ENCODE measurements around the gene ITGA11.

Gene ITGA11

GRCh38 chr15:68434021-68434420, 2.1 kb upstream of the ITGA11 start:
- no peak for ATAC-seq
- TF ChIP-seq TCF4 (CRISPR knock-in tag; IDR thresholded peaks at IDR 0.05; ENCODE audit: borderline replicate concordance), result no peak
- TF ChIP-seq, protein P1, sequence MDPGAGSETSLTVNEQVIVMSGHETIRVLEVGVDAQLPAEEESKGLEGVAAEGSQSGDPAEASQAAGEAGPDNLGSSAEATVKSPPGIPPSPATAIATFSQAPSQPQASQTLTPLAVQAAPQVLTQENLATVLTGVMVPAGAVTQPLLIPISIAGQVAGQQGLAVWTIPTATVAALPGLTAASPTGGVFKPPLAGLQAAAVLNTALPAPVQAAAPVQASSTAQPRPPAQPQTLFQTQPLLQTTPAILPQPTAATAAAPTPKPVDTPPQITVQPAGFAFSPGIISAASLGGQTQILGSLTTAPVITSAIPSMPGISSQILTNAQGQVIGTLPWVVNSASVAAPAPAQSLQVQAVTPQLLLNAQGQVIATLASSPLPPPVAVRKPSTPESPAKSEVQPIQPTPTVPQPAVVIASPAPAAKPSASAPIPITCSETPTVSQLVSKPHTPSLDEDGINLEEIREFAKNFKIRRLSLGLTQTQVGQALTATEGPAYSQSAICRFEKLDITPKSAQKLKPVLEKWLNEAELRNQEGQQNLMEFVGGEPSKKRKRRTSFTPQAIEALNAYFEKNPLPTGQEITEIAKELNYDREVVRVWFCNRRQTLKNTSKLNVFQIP (CRISPR knock-in tag; IDR thresholded peaks at IDR 0.05; ENCODE audit: borderline replicate concordance, low read depth), result no peak
- TF ChIP-seq TSHZ2 (CRISPR knock-in tag; IDR thresholded peaks at IDR 0.05), result no peak
- no peak for TF ChIP-seq PPARA (CRISPR knock-in tag; IDR thresholded peaks at IDR 0.05; ENCODE audit: borderline replicate concordance)
- no peak for TF ChIP-seq BACH2 (CRISPR knock-in tag; IDR thresholded peaks at IDR 0.05; ENCODE audit: borderline replicate concordance)
- TF ChIP-seq ESRRG (CRISPR knock-in tag; IDR thresholded peaks at IDR 0.05), result no peak
- TF ChIP-seq ZNF565 (CRISPR knock-in tag; conservative IDR thresholded peaks at IDR 0.05; ENCODE audit: low read depth), result no peak
- TF ChIP-seq ZFP3 (CRISPR knock-in tag; IDR thresholded peaks at IDR 0.05), result no peak

DNA sequence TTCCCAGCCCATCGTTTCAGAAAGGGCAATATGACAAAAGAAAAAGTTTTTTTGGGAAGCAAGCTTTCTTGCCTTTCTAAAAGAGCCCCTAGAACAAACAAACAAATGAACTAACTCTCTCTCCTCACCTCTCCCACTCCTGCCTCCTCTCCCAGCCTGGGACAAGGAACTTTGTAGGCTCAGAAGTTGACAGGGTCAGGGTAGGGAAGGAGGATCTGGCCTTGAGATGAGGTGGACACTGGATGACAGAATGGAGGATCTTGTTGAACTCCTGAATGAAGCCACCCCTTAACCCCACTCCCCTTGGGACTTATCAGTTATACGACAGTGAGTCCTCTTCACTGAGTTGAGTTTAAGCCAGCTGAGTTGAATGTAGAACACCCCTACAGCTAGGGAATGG, 1.6 kb upstream of the ITGA11 start:
- no peak for TF ChIP-seq OSR1 (CRISPR knock-in tag; IDR thresholded peaks at IDR 0.05)
- TF ChIP-seq, protein P1 (CRISPR knock-in tag; IDR thresholded peaks at IDR 0.05; ENCODE audit: borderline replicate concordance, low read depth), result no peak
- TF ChIP-seq ARNTL (CRISPR knock-in tag; IDR thresholded peaks at IDR 0.05; ENCODE audit: borderline replicate concordance, low read depth), result no peak
- no peak for TF ChIP-seq ZNF70 (CRISPR knock-in tag; IDR thresholded peaks at IDR 0.05)
- TF ChIP-seq CSDC2 (CRISPR knock-in tag; IDR thresholded peaks at IDR 0.05), result no peak
- no peak for TF ChIP-seq ISL1 (CRISPR knock-in tag; IDR thresholded peaks at IDR 0.05)
- no peak for TF ChIP-seq ESRRG (CRISPR knock-in tag; IDR thresholded peaks at IDR 0.05)
- TF ChIP-seq TSHZ2 (CRISPR knock-in tag; IDR thresholded peaks at IDR 0.05), result no peak
- TF ChIP-seq GLIS3 (CRISPR knock-in tag; IDR thresholded peaks at IDR 0.05), result no peak
- TF ChIP-seq SNAI2 (CRISPR knock-in tag; IDR thresholded peaks at IDR 0.05), result no peak
- no peak for TF ChIP-seq BACH2 (CRISPR knock-in tag; IDR thresholded peaks at IDR 0.05; ENCODE audit: borderline replicate concordance)

GRCh38 chr15:68432441-68433064, 590 bp upstream of the ITGA11 start:
- ATAC-seq, result no peak
- TF ChIP-seq GLIS3 (CRISPR knock-in tag; IDR thresholded peaks at IDR 0.05) (no peak), CSDC2 (CRISPR knock-in tag; IDR thresholded peaks at IDR 0.05) (no peak), OSR1 (CRISPR knock-in tag; IDR thresholded peaks at IDR 0.05) (no peak), TOX (CRISPR knock-in tag; IDR thresholded peaks at IDR 0.05; ENCODE audit: borderline replicate concordance) (no peak), TCF4 (CRISPR knock-in tag; IDR thresholded peaks at IDR 0.05; ENCODE audit: borderline replicate concordance) (no peak), ISL1 (CRISPR knock-in tag; IDR thresholded peaks at IDR 0.05) (no peak), ZFP30 (CRISPR knock-in tag; IDR thresholded peaks at IDR 0.05) (no peak), SNAI2 (CRISPR knock-in tag; IDR thresholded peaks at IDR 0.05) (no peak), ZNF70 (CRISPR knock-in tag; IDR thresholded peaks at IDR 0.05) (no peak), ZFP3 (CRISPR knock-in tag; IDR thresholded peaks at IDR 0.05) (no peak), TSHZ2 (CRISPR knock-in tag; IDR thresholded peaks at IDR 0.05) (no peak), ZC3H10 (CRISPR knock-in tag; IDR thresholded peaks at IDR 0.05) (no peak), ZNF565 (CRISPR knock-in tag; conservative IDR thresholded peaks at IDR 0.05; ENCODE audit: low read depth) (no peak)
- TF ChIP-seq, protein P1 (CRISPR knock-in tag; IDR thresholded peaks at IDR 0.05; ENCODE audit: borderline replicate concordance, low read depth), result no peak
- TF ChIP-seq, protein P2, sequence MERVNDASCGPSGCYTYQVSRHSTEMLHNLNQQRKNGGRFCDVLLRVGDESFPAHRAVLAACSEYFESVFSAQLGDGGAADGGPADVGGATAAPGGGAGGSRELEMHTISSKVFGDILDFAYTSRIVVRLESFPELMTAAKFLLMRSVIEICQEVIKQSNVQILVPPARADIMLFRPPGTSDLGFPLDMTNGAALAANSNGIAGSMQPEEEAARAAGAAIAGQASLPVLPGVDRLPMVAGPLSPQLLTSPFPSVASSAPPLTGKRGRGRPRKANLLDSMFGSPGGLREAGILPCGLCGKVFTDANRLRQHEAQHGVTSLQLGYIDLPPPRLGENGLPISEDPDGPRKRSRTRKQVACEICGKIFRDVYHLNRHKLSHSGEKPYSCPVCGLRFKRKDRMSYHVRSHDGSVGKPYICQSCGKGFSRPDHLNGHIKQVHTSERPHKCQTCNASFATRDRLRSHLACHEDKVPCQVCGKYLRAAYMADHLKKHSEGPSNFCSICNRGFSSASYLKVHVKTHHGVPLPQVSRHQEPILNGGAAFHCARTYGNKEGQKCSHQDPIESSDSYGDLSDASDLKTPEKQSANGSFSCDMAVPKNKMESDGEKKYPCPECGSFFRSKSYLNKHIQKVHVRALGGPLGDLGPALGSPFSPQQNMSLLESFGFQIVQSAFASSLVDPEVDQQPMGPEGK (CRISPR knock-in tag; IDR thresholded peaks at IDR 0.05; ENCODE audit: borderline replicate concordance), result no peak

More for the DNA sequence above, 1.6 kb upstream of the ITGA11 start:
- ATAC-seq, result no peak

Measured in SK-N-SH treated with all-trans-retinoic acid at 6 μM for 48 hours (cell line).